Muscle layer of duodenum (tissue), 2 donors: Measurements from ENCODE around the gene PVALEF.

Source experiments
- H3K27ac ChIP-seq: one replicate; pipeline ENCODE4 v1.7.0; 2013; ENCODE audit warnings: mild to moderate bottlenecking, low read length
- H3K27me3 ChIP-seq: one replicate; pipeline ENCODE4 v1.7.0; 2013; ENCODE audit warnings: low read depth, mild to moderate bottlenecking, control low read depth, low read length
- H3K36me3 ChIP-seq, 2 donors: one replicate each; pipeline ENCODE4 v1.7.0; 2013; ENCODE audit warnings: low read length in 2 of 2, control low read depth in 1 of 2, mild to moderate bottlenecking in 1 of 2; ENCODE audit not compliant: insufficient read depth in 2 of 2, control insufficient read depth in 1 of 2
- H3K4me1 ChIP-seq, 2 donors: one replicate each; pipeline ENCODE4 v1.7.0; 2013; ENCODE audit warnings: low read length in 2 of 2, mild to moderate bottlenecking in 2 of 2, control low read depth in 1 of 2, moderate library complexity in 1 of 2; ENCODE audit not compliant: insufficient read depth in 2 of 2, control insufficient read depth in 1 of 2
- H3K4me3 ChIP-seq, 2 donors: one replicate each; pipeline ENCODE4 v1.7.0; 2013; ENCODE audit warnings: low read length in 2 of 2, low read depth in 1 of 2, mild to moderate bottlenecking in 1 of 2
- H3K9me3 ChIP-seq, 2 donors: one replicate each; pipeline ENCODE4 v1.7.0; 2013; ENCODE audit warnings: low read length in 2 of 2, control low read depth in 1 of 2, mild to moderate bottlenecking in 1 of 2; ENCODE audit not compliant: control insufficient read depth in 1 of 2
- donor health status: healthy.

Gene PVALEF

DNA sequence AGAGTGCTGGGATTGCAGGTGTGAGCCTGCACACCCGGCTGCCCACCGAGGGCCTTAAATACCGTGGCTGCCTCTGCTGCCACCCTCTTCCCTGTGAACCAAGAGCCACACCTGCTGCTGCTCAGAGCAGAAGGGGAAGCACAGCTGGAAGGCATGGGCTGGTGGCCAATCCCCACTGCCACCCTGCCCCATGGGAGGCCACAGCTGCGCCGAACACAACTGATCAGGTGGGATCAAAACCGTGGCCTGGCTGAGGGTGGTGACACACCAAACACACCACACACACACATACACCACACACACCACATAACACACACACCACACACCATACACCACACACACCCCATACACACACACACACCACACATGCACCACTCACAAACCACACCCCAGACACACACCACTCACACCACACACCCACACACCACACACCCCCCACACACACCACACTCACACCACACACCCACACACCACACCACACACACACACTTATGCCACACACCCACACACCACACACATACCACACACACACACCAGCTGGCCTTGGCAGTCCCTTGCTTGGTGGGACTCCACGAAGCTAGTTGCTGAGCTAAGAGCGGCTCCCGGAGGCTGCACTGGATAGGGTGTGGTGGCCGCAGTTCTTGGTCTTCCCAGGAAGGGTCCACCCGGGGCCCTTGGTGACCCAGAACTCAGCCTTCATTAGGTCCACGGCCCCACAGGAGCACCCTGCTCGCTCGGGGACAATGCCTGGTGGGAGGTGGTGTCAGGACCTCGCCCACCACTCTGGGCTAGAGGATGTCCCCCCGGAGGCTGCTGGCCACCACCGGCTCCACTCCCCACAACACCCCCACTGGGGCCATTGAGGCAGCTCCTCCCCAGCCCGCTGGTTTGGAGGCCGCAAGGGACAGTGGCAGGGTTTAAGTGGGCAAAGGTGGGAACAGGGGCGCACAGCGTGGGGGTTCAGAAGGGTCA, 42.6 kb downstream of the PVALEF start:
- H3K27ac ChIP-seq, result no peak overlapping the region

DNA sequence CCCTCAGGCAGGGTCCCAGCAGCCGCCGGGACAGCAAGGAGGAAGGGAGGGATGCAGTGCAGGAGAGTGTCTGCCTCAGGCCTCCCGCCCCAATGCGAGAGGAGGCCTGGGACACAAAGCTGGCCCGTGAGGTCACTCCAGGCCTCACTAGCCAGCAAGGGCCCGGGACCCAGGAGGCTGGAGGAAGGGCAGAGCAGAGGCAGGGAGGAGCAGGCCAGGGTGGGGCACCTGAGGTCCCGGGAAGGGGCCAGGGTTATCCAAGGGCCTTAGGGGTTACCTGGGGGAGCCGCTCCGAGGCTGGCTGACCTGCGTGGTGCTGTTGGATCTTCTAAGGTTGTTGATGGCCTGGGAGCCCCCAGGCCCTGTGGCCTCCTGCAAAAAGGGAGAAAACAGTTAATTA, 43.3 kb downstream of the PVALEF start:
- no peak overlapping the region for H3K4me3 ChIP-seq
- H3K4me1 ChIP-seq, result no peaks in the 10 kb centered on the region
- peaks cover 0 to 9% of the 10 kb centered on the region in 2 donors for H3K36me3 ChIP-seq
- no peaks in the 10 kb centered on the region for H3K9me3 ChIP-seq
- no peak overlapping the region for H3K27ac ChIP-seq
- no peaks in the 10 kb centered on the region for H3K27me3 ChIP-seq

More for the DNA sequence above, 42.6 kb downstream of the PVALEF start:
- Histone ChIP-seq H3K4me3 (no peak overlapping the region), H3K27me3 (no peaks in the 10 kb centered on the region), H3K9me3 (no peaks in the 10 kb centered on the region), H3K36me3 (peaks cover 0 to 14% of the 10 kb centered on the region in 2 donors), H3K4me1 (no peaks in the 10 kb centered on the region)

DNA sequence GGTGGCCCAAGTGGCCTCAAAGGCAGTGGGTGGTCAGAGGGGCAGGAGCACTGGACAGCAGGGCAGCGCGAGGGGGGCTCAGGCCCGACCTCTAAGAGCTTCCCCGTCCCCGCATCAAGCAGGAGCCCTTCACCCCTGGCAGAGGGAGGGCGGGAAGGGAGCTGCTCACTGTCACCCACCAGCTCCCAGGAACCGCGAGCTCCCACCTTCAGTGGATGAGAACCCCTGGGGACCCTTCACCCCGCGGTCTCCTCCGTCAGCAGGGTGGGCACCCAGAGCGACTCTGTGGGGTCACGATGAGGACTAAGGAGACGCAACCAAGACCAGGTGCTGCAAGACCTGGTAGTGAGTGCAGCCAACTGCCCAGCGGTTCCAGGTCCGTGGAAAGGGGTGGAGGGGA, 43.8 kb downstream of the PVALEF start:
- H3K27ac ChIP-seq, result no peak overlapping the region
- no peaks in the 10 kb centered on the region for H3K9me3 ChIP-seq
- H3K36me3 ChIP-seq, result peaks cover 0 to 9% of the 10 kb centered on the region in 2 donors
- no peak overlapping the region for H3K4me3 ChIP-seq
- no peaks in the 10 kb centered on the region for H3K27me3 ChIP-seq
- no peaks in the 10 kb centered on the region for H3K4me1 ChIP-seq

DNA sequence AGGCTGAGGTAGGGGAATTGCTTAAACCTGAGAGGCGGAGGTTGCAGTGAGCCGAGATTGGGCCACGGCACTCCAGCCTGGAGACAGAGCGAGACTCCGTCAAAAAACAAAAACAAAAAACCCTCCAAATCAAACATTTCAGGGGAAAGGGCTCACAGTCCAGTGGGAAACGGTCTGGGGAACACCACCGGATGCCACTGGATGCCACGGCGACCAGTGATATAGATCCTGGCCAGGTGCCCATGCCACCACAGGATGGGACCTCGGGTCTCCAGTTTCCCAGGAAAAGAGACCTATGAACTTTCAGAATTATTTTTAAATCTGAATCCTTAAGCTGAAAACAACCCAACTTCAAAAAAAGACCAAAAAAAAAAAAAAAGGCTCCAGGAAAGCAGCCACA, 45.2 kb downstream of the PVALEF start:
- peaks cover 0 to 9% of the 10 kb centered on the region in 2 donors for H3K36me3 ChIP-seq
- no peak overlapping the region for H3K27ac ChIP-seq
- H3K27me3 ChIP-seq, result no peaks in the 10 kb centered on the region
- H3K9me3 ChIP-seq, result no peaks in the 10 kb centered on the region
- H3K4me3 ChIP-seq, result no peak overlapping the region
- no peaks in the 10 kb centered on the region for H3K4me1 ChIP-seq

DNA sequence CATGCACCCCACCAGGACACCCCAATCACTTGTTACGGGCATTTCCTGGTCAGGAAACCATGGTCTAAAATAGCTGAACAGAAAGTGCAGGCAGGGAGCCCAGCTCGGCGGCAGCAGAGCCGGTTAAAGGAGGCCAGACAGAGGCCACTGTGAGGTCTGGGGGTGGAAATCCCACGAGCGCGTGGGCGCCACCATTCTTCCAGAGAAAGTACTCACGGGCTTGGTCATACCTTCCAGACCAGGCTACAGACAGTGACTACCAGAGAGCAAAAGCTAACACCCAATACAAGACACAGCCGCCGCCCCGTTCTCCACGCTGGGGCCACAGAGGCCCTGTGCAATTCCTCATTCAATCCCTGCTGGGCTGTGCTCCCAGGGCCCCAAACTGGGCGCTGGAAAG, 45.6 kb downstream of the PVALEF start:
- Histone ChIP-seq H3K4me1 (no peaks in the 10 kb centered on the region), H3K27me3 (no peaks in the 10 kb centered on the region), H3K9me3 (no peaks in the 10 kb centered on the region), H3K36me3 (peaks cover 0 to 9% of the 10 kb centered on the region in 2 donors), H3K4me3 (no peak overlapping the region), H3K27ac (no peak overlapping the region)

DNA sequence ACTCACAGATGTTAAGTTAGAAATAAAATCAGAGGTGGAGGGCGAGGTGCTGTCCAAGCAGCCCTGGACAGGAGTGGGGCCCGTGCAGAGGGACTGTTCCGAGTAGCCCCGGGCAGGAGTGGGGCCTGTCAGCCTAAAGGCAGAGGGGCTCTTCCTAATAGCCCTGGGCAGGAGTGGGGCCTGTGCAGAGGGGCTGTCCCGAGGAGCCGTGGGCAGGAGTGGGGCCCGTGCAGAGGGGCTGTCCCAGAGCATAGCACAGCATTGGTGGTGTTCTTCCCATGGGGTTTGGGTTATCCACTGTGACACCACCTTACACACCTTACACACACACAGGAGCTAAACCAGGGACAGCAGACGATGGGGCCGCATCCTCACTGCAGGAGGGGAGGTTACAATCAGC, 47.1 kb downstream of the PVALEF start:
- Histone ChIP-seq H3K27me3 (no peaks in the 10 kb centered on the region), H3K27ac (no peak overlapping the region), H3K4me1 (no peaks in the 10 kb centered on the region), H3K36me3 (peaks cover 0 to 3% of the 10 kb centered on the region in 2 donors), H3K9me3 (no peaks in the 10 kb centered on the region), H3K4me3 (no peak overlapping the region)

DNA sequence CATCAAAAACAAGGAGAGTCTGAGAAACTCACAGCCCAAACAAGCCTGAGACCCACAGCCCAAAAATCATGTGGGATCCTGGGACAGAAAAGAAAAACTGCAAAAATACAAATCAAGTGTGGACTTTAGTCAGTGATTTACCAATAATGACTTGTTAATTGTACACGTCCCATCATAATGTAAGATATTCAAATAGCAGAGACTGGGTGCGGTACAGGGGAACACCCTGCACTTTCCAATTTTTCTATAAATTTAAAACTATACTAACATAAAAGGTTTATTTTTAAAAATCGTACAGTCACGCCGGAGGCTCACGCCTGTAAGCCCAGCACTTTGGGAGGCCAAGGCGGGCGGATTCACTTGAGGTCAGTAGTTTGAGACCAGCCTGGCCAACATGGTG, 48.7 kb downstream of the PVALEF start:
- Histone ChIP-seq H3K36me3 (peaks cover 0 to 5% of the 10 kb centered on the region in 2 donors), H3K27me3 (no peaks in the 10 kb centered on the region), H3K4me3 (no peak overlapping the region), H3K9me3 (no peaks in the 10 kb centered on the region), H3K27ac (no peak overlapping the region), H3K4me1 (no peaks in the 10 kb centered on the region)

DNA sequence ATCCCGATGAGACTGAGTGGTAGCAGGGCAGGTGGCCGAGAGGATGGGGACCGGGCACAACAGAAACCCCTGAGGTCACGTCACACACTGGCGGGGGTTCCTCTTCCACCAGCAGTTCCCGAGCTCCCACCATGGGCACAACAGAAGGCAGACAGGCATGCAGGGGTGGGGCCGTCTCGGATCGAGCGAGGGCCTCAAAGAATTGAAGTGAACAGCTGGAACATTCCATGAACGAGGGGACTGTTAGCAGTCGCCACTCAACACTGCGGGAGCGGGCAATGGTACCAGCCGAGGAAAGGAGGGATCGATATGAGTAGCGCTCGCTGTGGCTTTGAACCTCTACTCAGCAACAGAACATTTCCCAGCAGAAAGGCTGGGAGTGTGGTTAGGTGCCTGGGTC, 52.2 kb downstream of the PVALEF start:
- no peak overlapping the region for H3K27ac ChIP-seq
- H3K9me3 ChIP-seq, result no peaks in the 10 kb centered on the region
- no peak overlapping the region for H3K4me3 ChIP-seq
- H3K4me1 ChIP-seq, result peaks cover 8 to 13% of the 10 kb centered on the region in 2 donors
- H3K27me3 ChIP-seq, result no peaks in the 10 kb centered on the region
- H3K36me3 ChIP-seq, result peaks cover 0 to 5% of the 10 kb centered on the region in 2 donors

DNA sequence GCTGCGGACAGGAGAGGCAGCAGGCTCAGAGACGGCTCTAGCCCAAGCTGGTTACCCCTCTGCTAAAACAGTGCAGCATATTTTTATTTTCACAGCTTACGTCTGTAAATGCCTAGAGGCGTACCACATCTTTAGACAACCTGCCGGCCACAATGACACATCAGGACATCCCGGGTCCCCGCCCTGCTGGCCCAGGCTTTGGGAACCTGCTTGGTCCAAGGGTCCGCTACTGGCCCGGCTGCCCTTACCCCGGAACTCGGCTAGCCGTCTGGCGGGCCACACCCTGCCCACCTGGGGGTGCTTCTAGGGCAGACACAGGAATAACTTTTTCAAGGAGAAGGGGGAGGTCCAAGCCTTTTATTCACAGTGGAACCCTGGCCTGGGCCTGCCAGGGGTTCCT, 53.2 kb downstream of the PVALEF start:
- H3K27ac ChIP-seq, result no peak overlapping the region
- no peaks in the 10 kb centered on the region for H3K27me3 ChIP-seq
- H3K4me3 ChIP-seq, result no peak overlapping the region
- peaks cover 0 to 5% of the 10 kb centered on the region in 2 donors for H3K36me3 ChIP-seq
- no peaks in the 10 kb centered on the region for H3K9me3 ChIP-seq
- H3K4me1 ChIP-seq, result peaks cover 9 to 14% of the 10 kb centered on the region in 2 donors

DNA sequence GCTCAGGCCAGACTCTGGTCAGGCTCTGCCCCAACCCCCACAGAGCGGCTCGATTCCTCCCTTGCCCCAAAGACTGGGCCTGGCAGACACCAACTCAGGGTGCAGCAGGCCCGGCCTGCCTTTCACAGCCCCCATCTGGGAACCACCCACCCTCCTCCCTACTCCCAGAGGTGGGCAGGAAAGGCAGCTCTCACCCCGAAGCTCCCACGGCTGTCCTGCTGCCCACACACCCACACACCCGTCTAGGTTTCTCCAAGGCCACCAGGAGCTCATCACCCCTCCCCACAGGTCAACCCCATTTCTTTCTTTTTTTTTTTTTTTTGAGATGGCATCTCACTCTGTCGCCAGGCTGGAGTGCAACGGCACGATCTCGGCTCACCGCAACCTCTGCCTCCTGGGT, 53.7 kb downstream of the PVALEF start:
- Histone ChIP-seq H3K4me1 (peaks cover 12 to 14% of the 10 kb centered on the region in 2 donors), H3K4me3 (no peak overlapping the region), H3K27me3 (no peaks in the 10 kb centered on the region), H3K27ac (no peak overlapping the region), H3K9me3 (no peaks in the 10 kb centered on the region), H3K36me3 (peaks cover 0 to 5% of the 10 kb centered on the region in 2 donors)

DNA sequence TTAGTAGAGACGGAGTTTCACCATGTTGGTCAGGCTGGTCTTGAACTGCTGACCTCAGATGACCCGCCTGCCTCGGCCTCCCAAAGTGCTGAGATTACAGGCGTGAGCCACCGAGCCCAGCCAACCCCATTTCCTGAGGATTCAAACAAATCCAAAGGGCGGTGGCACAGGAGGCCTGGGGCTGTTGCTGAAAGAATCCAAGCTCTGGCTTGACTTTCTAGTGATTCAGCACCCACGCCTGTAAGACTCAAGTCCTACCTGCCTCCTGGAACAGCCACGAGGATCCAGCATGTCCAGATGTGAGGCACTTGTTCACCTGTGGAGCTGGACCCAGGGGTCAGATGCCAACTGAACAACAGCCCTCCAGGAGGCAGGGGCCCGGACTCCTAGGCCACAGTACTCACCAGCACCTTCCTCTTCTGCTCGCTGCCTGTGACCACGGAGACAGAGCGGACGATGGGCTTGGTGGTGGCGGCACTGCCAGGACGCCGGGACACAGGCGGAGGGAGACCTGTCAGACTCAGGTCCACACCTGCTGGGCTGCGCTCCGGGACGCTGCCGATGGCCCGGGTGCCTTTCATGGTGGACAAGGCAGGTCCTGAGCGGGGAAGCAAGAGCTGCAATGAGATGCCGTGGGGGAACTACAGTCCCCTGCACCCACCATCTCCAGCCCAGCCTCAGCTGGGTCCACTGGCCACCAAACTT, 54.3 kb downstream of the PVALEF start:
- H3K27ac ChIP-seq, result no peak overlapping the region
- H3K4me3 ChIP-seq, result no peak overlapping the region
- peaks cover 12 to 14% of the 10 kb centered on the region in 2 donors for H3K4me1 ChIP-seq
- H3K9me3 ChIP-seq, result no peaks in the 10 kb centered on the region
- H3K36me3 ChIP-seq, result peaks cover 0 to 5% of the 10 kb centered on the region in 2 donors
- no peaks in the 10 kb centered on the region for H3K27me3 ChIP-seq
